ENCODE data around the gene MAGI1.

MAGI1 gene

DNA sequence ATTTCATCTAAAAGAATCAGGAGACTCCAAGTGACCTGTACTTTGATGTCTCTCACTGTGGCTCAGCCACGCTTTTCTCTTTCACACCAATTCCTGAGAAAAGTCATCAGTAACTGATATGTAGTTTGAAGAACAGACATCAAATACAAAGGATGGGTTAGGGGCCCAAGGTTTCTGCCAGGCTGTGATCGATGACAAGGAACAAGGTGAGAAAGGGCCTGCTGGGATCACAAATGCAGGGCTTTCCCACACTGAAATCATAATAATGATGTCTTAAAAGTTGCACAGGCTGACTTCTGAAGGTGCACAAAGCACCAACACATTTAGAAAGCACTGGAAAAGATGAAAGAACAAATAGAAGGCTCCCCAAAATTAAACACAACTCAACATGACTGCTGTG is 396.9 kb downstream of the MAGI1 start:
- H3K79me2 ChIP-seq (ENCODE audit: insufficient read depth, low read length), result no peaks in the 10 kb centered on the region
- TF ChIP-seq, protein P1, sequence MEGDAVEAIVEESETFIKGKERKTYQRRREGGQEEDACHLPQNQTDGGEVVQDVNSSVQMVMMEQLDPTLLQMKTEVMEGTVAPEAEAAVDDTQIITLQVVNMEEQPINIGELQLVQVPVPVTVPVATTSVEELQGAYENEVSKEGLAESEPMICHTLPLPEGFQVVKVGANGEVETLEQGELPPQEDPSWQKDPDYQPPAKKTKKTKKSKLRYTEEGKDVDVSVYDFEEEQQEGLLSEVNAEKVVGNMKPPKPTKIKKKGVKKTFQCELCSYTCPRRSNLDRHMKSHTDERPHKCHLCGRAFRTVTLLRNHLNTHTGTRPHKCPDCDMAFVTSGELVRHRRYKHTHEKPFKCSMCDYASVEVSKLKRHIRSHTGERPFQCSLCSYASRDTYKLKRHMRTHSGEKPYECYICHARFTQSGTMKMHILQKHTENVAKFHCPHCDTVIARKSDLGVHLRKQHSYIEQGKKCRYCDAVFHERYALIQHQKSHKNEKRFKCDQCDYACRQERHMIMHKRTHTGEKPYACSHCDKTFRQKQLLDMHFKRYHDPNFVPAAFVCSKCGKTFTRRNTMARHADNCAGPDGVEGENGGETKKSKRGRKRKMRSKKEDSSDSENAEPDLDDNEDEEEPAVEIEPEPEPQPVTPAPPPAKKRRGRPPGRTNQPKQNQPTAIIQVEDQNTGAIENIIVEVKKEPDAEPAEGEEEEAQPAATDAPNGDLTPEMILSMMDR (IDR thresholded peaks at IDR 0.05; ENCODE audit: insufficient read depth, low read length, poor library complexity, severe bottlenecking), result no peak
- no peak for TF ChIP-seq EZH2phosphoT487 (conservative IDR thresholded peaks at IDR 0.05; ENCODE audit: low read length)
- H3K4me3 ChIP-seq (ENCODE audit: insufficient read depth, low read length, poor library complexity, severe bottlenecking), result no peak overlapping the region

DNA sequence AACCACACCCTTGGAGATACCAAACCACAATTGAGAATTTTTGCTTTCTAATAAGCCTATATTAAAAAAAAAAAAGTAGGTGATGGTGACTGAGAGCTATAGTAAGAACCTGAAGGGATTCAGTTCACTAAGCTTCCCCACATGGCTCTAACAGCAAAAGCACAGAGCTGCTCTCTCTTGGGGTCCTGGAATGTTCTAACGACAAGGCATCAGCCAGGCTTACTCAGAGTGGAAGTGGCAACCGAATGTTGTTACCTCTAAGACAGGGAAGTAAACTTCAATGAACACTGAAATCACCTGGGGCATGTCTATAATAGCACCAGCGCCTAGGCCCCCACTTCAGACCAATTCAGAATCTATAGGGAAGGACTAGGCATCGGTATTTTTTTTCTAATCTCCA is 397.7 kb downstream of the MAGI1 start:
- Histone ChIP-seq H3K27me3 (ENCODE audit: low read length) (no peaks in the 10 kb centered on the region), H3K9me3 (ENCODE audit: insufficient read depth, low read length) (no peaks in the 10 kb centered on the region), H3K27ac (ENCODE audit: low read depth, low read length) (no peak overlapping the region), H3F3A (ENCODE audit: insufficient read depth) (no peaks in the 10 kb centered on the region), H4K20me1 (ENCODE audit: low read depth, low read length) (no peaks in the 10 kb centered on the region), H3K36me3 (ENCODE audit: low read length) (no peaks in the 10 kb centered on the region), H3K9me2 (replicated peaks; ENCODE audit: insufficient read depth, low read length) (no peaks in the 10 kb centered on the region), H3K79me2 (ENCODE audit: insufficient read depth, low read length) (no peaks in the 10 kb centered on the region), H3K9ac (ENCODE audit: low read length) (no peak overlapping the region), H2AFZ (ENCODE audit: low read depth, low read length, severe bottlenecking) (no peak overlapping the region), H3K4me3 (ENCODE audit: insufficient read depth, low read length, poor library complexity, severe bottlenecking) (no peak overlapping the region), H3K4me2 (ENCODE audit: low read depth, low read length, poor library complexity, severe bottlenecking) (no peak overlapping the region)
- no peak for TF ChIP-seq EZH2phosphoT487 (conservative IDR thresholded peaks at IDR 0.05; ENCODE audit: low read length)

More for the DNA sequence above, 396.9 kb downstream of the MAGI1 start:
- no peaks in the 10 kb centered on the region for H3K9me2 ChIP-seq (replicated peaks; ENCODE audit: insufficient read depth, low read length)
- no peak overlapping the region for H2AFZ ChIP-seq (ENCODE audit: low read depth, low read length, severe bottlenecking)
- H3K4me2 ChIP-seq (ENCODE audit: low read depth, low read length, poor library complexity, severe bottlenecking), result no peak overlapping the region
- no peaks in the 10 kb centered on the region for H3K27me3 ChIP-seq (ENCODE audit: low read length)
- no peaks in the 10 kb centered on the region for H3K9me3 ChIP-seq (ENCODE audit: insufficient read depth, low read length)
- H3K27ac ChIP-seq (ENCODE audit: low read depth, low read length), result no peak overlapping the region
- no peaks in the 10 kb centered on the region for H4K20me1 ChIP-seq (ENCODE audit: low read depth, low read length)
- H3K36me3 ChIP-seq (ENCODE audit: low read length), result no peaks in the 10 kb centered on the region
- no peaks in the 10 kb centered on the region for H3F3A ChIP-seq (ENCODE audit: insufficient read depth)
- H3K9ac ChIP-seq (ENCODE audit: low read length), result no peak overlapping the region

- no peak overlapping the region for H3K9ac ChIP-seq (ENCODE audit: low read length)
- no peaks in the 10 kb centered on the region for H3F3A ChIP-seq (ENCODE audit: insufficient read depth)
- TF ChIP-seq, protein P1 (IDR thresholded peaks at IDR 0.05; ENCODE audit: insufficient read depth, low read length, poor library complexity, severe bottlenecking), result no peak
- H4K20me1 ChIP-seq (ENCODE audit: low read depth, low read length), result no peaks in the 10 kb centered on the region
- no peak overlapping the region for H2AFZ ChIP-seq (ENCODE audit: low read depth, low read length, severe bottlenecking)
- no peak overlapping the region for H3K27ac ChIP-seq (ENCODE audit: low read depth, low read length)
- no peaks in the 10 kb centered on the region for H3K9me3 ChIP-seq (ENCODE audit: insufficient read depth, low read length)
- H3K4me3 ChIP-seq (ENCODE audit: insufficient read depth, low read length, poor library complexity, severe bottlenecking), result no peak overlapping the region
- no peak overlapping the region for H3K4me2 ChIP-seq (ENCODE audit: low read depth, low read length, poor library complexity, severe bottlenecking)
- H3K27me3 ChIP-seq (ENCODE audit: low read length), result no peaks in the 10 kb centered on the region
- no peaks in the 10 kb centered on the region for H3K79me2 ChIP-seq (ENCODE audit: insufficient read depth, low read length)
- H3K9me2 ChIP-seq (replicated peaks; ENCODE audit: insufficient read depth, low read length), result no peaks in the 10 kb centered on the region
- H3K36me3 ChIP-seq (ENCODE audit: low read length), result no peaks in the 10 kb centered on the region
Measured at GRCh38 chr3:65639444-65639843, 399.3 kb downstream of the MAGI1 start.

- no peaks in the 10 kb centered on the region for H3K79me2 ChIP-seq (ENCODE audit: insufficient read depth, low read length)
- no peak overlapping the region for H3K27ac ChIP-seq (ENCODE audit: low read depth, low read length)
- H3K4me2 ChIP-seq (ENCODE audit: low read depth, low read length, poor library complexity, severe bottlenecking), result no peak overlapping the region
- H3K36me3 ChIP-seq (ENCODE audit: low read length), result no peaks in the 10 kb centered on the region
- TF ChIP-seq EZH2phosphoT487 (conservative IDR thresholded peaks at IDR 0.05; ENCODE audit: low read length), result no peak
- TF ChIP-seq, protein P1 (IDR thresholded peaks at IDR 0.05; ENCODE audit: insufficient read depth, low read length, poor library complexity, severe bottlenecking), result no peak
- no peaks in the 10 kb centered on the region for H3K9me3 ChIP-seq (ENCODE audit: insufficient read depth, low read length)
- no peaks in the 10 kb centered on the region for H3F3A ChIP-seq (ENCODE audit: insufficient read depth)
- H3K9ac ChIP-seq (ENCODE audit: low read length), result no peak overlapping the region
- H3K27me3 ChIP-seq (ENCODE audit: low read length), result no peaks in the 10 kb centered on the region
- H3K9me2 ChIP-seq (replicated peaks; ENCODE audit: insufficient read depth, low read length), result no peaks in the 10 kb centered on the region
- H4K20me1 ChIP-seq (ENCODE audit: low read depth, low read length), result no peaks in the 10 kb centered on the region
- H3K4me3 ChIP-seq (ENCODE audit: insufficient read depth, low read length, poor library complexity, severe bottlenecking), result no peak overlapping the region
- no peak overlapping the region for H2AFZ ChIP-seq (ENCODE audit: low read depth, low read length, severe bottlenecking)
Measured at GRCh38 chr3:65638301-65638700, 400.4 kb downstream of the MAGI1 start.
